Activated CD4-positive, alpha-beta T cell treated with anti-CD3 and anti-CD28 coated beads, Interleukin-10, Interleukin-2, amounts not matched to agents 100 ng/mL and 50 ng/mL, durations not matched to agents 16 hours and 8 hours (primary cell): ENCODE measurements around the gene CCDC85C.

Experiments used
- DNase-seq: peaks from one replicate; pipeline ENCODE4 v3.0.0-alpha.2; 2020

Gene CCDC85C

GRCh38 chr14:99535908-99536778, 67.9 kb downstream of the CCDC85C start:
- no peak for DNase-seq

GRCh38 chr14:99535448-99535847, 68.6 kb downstream of the CCDC85C start:
- no peak for DNase-seq

- no peak for DNase-seq
Observed at GRCh38 chr14:99534863-99535262, 69.1 kb downstream of the CCDC85C start.

GRCh38 chr14:99534333-99534732, 69.7 kb downstream of the CCDC85C start:
- DNase-seq = no peak

GRCh38 chr14:99532310-99532709, 71.7 kb downstream of the CCDC85C start:
- no peak for DNase-seq

GRCh38 chr14:99531251-99532096, 72.5 kb downstream of the CCDC85C start:
- DNase-seq = no peak

- DNase-seq = no peak
Observed at GRCh38 chr14:99530407-99531155, 73.4 kb downstream of the CCDC85C start.

- DNase-seq = no peak
Observed at GRCh38 chr14:99529899-99530298, 74.1 kb downstream of the CCDC85C start.

- DNase-seq = no peak
Observed at GRCh38 chr14:99527427-99528076, 76.5 kb downstream of the CCDC85C start.

GRCh38 chr14:99527026-99527425, 77.0 kb downstream of the CCDC85C start:
- DNase-seq = no peak

GRCh38 chr14:99525699-99526080, 78.3 kb downstream of the CCDC85C start:
- no peak for DNase-seq

GRCh38 chr14:99524804-99525698, 79.0 kb downstream of the CCDC85C start:
- no peak for DNase-seq

- DNase-seq = no peak
Observed at GRCh38 chr14:99524091-99524661, 79.8 kb downstream of the CCDC85C start.

GRCh38 chr14:99523704-99524055, 80.3 kb downstream of the CCDC85C start:
- DNase-seq = no peak

- no peak for DNase-seq
Observed at GRCh38 chr14:99522934-99523703, 80.9 kb downstream of the CCDC85C start.

- no peak for DNase-seq
Observed at GRCh38 chr14:99522457-99522891, 81.5 kb downstream of the CCDC85C start.

- no peak for DNase-seq
Observed at GRCh38 chr14:99522025-99522401, 82.0 kb downstream of the CCDC85C start.

- no peak for DNase-seq
Observed at GRCh38 chr14:99521176-99522024, 82.6 kb downstream of the CCDC85C start.

- no peak for DNase-seq
Observed at GRCh38 chr14:99520571-99521081, 83.4 kb downstream of the CCDC85C start.
